Mononuclear cell (primary cell): Measurements from ENCODE around the gene PALLD. TPM values are rescaled to one million over a fixed set of nuclear protein-coding genes. Genes with fewer than 3 reads are reported as not detected.

Experiments
- H3K27me3 ChIP-seq: 2 replicates; pipeline ENCODE4 v1.6.0; 2011; ENCODE audit warnings: low read length, control low read depth; ENCODE audit not compliant: insufficient read depth
- H3K4me1 ChIP-seq: 2 replicates; pipeline ENCODE4 v1.5.1; 2011; ENCODE audit warnings: mild to moderate bottlenecking, low read length, control low read depth; ENCODE audit not compliant: insufficient read depth
- H3K4me3 ChIP-seq: 2 replicates; pipeline ENCODE4 v1.5.1; 2011; ENCODE audit warnings: mild to moderate bottlenecking, low read length, moderate library complexity
- H3K9me3 ChIP-seq: 2 replicates; pipeline ENCODE4 v1.5.1; 2011; ENCODE audit warnings: low read depth, mild to moderate bottlenecking, control low read depth, low read length
- total RNA-seq: library from RNA; depleted of rRNA; stranded (reverse); fragments of >200 nt; gene quantifications from one replicate; pipeline ENCODE4 v1.2.3, GENCODE V29; 2012

PALLD gene
- total RNA-seq, 1 donor, result 1.8 TPM

- Histone ChIP-seq H3K4me1 (no peaks in the 10 kb centered on the region), H3K9me3 (no peaks in the 10 kb centered on the region), H3K27me3 (no peaks in the 10 kb centered on the region), H3K4me3 (no peak overlapping the region)
Observed at GRCh38 chr4:168734703-168735678, 238.1 kb downstream of the PALLD start.

DNA sequence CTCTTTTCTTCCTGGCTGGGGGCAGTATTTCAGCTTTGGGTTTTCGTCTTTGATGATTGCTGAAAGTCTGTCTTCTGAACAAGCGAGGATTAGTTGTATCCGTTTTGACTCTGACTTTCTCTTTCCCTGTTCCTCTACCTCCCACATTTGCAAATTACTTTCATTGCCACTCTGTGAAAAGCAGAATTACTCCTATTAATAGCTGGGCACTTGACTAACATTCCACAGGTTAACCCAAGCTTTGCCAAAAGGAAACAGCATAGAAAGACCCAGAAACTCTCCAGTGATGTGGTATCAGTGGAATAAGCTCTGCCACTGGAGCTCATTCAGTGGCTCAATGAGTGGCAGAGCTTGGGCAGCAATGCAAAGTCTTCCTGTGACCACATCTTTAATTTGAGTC, 238.9 kb downstream of the PALLD start:
- Histone ChIP-seq H3K9me3 (no peaks in the 10 kb centered on the region), H3K27me3 (no peaks in the 10 kb centered on the region), H3K4me1 (no peaks in the 10 kb centered on the region)

GRCh38 chr4:168736860-168737805, 240.3 kb downstream of the PALLD start:
- Histone ChIP-seq H3K4me1 (peaks cover 12% of the 10 kb centered on the region), H3K27me3 (no peaks in the 10 kb centered on the region), H3K4me3 (no peak overlapping the region), H3K9me3 (no peaks in the 10 kb centered on the region)

More for the DNA sequence above, 238.9 kb downstream of the PALLD start:
- no peak overlapping the region for H3K4me3 ChIP-seq

DNA sequence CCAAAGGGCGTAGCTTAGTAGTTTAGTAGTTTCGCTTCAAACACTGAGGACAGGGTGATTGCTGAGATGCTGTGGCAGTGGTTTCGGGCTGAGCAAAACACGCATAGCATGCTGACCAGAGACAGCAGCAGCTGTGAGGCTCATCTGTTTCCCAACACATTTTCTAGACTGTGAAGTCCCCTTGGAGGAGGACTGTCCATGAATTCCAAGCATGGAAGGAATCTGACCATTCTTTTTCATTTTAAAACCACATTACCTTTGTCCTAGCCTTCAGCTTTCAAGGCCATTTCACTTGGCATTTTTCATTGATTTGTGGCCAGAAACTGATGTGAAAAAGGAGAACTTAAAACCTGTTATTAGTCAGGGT, 240.9 kb downstream of the PALLD start:
- H3K4me1 ChIP-seq, result peaks cover 14% of the 10 kb centered on the region
- no peaks in the 10 kb centered on the region for H3K27me3 ChIP-seq
- H3K4me3 ChIP-seq, result no peak overlapping the region
- no peaks in the 10 kb centered on the region for H3K9me3 ChIP-seq

- H3K9me3 ChIP-seq, result no peaks in the 10 kb centered on the region
- peaks cover 14% of the 10 kb centered on the region for H3K4me1 ChIP-seq
- H3K4me3 ChIP-seq, result no peak overlapping the region
- H3K27me3 ChIP-seq, result no peaks in the 10 kb centered on the region
Observed at GRCh38 chr4:168739886-168740285, 243.0 kb downstream of the PALLD start.

GRCh38 chr4:168740691-168741090, 243.8 kb downstream of the PALLD start:
- Histone ChIP-seq H3K9me3 (no peaks in the 10 kb centered on the region), H3K4me3 (no peak overlapping the region), H3K4me1 (peaks cover 14% of the 10 kb centered on the region), H3K27me3 (no peaks in the 10 kb centered on the region)

DNA sequence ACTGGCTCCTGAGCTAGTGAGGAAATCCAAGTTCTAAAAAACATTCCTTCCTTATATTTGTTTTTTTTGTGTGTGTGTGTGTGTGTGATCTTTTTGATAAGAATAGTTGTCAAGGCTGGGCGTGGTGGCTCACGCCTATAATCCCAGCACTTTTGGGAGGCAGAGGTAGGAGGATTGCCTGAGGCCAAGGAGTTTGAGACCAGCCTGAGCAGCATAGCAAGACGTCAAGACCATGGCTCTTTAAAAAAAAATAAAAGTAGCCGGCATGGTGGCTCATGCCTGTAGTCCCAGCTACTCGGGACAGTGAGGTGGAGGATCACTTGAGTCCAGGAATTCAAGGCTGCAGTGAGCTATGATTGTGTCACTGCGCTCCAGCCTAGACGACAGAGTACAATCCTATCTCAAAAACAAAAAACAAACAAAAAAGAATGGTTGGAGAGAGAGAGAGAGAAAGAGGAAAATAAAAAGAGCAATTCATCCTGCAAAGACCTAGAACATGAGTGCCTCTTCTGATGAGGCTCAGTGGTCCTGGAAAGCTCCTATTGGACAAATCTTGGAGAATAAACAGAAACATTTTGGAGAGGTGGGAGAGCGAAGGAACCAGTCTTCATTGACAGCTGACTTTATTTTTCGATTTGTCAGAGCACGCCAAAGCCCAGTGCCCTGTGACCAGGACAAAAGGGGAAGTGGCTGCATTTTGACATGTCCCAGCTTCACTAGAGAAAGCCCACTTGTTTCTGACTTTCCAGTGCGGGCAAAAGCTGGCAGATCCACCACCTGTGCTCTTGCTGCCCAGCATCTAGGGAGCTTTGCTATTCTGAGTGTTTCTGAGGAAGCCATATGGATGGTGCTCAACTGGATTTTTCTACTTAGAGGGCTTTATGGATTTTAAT, 244.7 kb downstream of the PALLD start:
- no peak overlapping the region for H3K4me3 ChIP-seq
- H3K27me3 ChIP-seq, result no peaks in the 10 kb centered on the region
- H3K4me1 ChIP-seq, result peaks cover 14% of the 10 kb centered on the region
- no peaks in the 10 kb centered on the region for H3K9me3 ChIP-seq

GRCh38 chr4:168743131-168743530, 246.3 kb downstream of the PALLD start:
- Histone ChIP-seq H3K9me3 (no peaks in the 10 kb centered on the region), H3K4me1 (peaks cover 14% of the 10 kb centered on the region), H3K27me3 (peaks cover 5% of the 10 kb centered on the region), H3K4me3 (no peak overlapping the region)

DNA sequence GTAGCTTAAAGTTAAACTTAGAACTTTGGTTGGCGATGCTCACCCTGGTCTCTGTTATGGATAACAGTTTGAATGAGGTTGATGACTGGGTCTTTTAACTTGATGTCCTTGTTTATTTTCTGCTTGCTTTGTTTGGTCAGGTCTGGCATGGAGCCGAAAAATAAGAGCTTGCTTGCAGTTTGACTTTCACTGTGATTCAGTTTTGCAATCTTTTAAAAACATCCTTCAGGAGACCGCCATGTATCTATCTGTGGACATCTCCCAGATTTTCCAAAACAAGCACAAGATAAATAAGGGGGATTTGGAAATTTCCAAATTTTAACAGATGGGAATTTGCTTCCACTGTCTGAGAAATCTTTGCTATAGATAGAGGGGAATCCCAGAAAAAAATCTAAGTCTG, 246.7 kb downstream of the PALLD start:
- Histone ChIP-seq H3K9me3 (no peaks in the 10 kb centered on the region), H3K4me3 (no peak overlapping the region), H3K27me3 (peaks cover 5% of the 10 kb centered on the region), H3K4me1 (peaks cover 14% of the 10 kb centered on the region)

- peaks cover 14% of the 10 kb centered on the region for H3K4me1 ChIP-seq
- H3K27me3 ChIP-seq, result peaks cover 5% of the 10 kb centered on the region
- no peaks in the 10 kb centered on the region for H3K9me3 ChIP-seq
- no peak overlapping the region for H3K4me3 ChIP-seq
Observed at GRCh38 chr4:168744021-168744420, 247.2 kb downstream of the PALLD start.

DNA sequence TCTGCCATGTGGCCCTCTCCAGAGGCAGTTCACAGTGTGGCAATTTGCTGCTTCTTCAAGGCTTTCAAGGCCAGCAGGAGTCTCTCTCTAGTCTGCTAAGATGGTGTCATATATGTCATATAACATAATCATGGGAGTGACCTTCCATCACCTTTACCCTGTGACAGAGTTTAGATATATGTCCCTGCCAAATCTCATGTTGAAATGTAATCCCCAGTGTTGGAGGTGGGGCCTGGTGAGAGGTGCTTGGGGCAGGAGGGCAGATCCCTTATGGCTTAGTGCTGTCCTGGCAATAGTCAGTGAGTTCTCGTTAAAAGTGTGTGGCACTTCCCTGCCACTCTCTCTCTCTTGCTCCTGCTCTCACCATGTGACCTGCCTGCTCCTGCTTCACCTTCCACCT, 252.0 kb downstream of the PALLD start:
- peaks cover 5% of the 10 kb centered on the region for H3K27me3 ChIP-seq
- no peaks in the 10 kb centered on the region for H3K4me1 ChIP-seq
- no peaks in the 10 kb centered on the region for H3K9me3 ChIP-seq
- no peak overlapping the region for H3K4me3 ChIP-seq

GRCh38 chr4:168751263-168752225, 254.7 kb downstream of the PALLD start:
- no peaks in the 10 kb centered on the region for H3K4me1 ChIP-seq
- peaks cover 5% of the 10 kb centered on the region for H3K27me3 ChIP-seq

GRCh38 chr4:168755598-168756477, 259.0 kb downstream of the PALLD start:
- no peak overlapping the region for H3K4me3 ChIP-seq
- peaks cover 13% of the 10 kb centered on the region for H3K4me1 ChIP-seq
- H3K9me3 ChIP-seq, result no peaks in the 10 kb centered on the region
- H3K27me3 ChIP-seq, result no peaks in the 10 kb centered on the region

More at GRCh38 chr4:168751263-168752225, 254.7 kb downstream of the PALLD start:
- H3K4me3 ChIP-seq, result no peak overlapping the region
- H3K9me3 ChIP-seq, result no peaks in the 10 kb centered on the region
